Measurements from ENCODE around the gene MTTP. TPM values are rescaled to one million over a fixed set of nuclear protein-coding genes. Genes with fewer than 3 reads are reported as not detected.
A peak's percentile ranks its signal among the peaks of the same experiment; 100 is the strongest.

MTTP gene
- total RNA-seq, 6 experiments from 2014 or later = 91.6 to 134 (median 112) TPM

DNA sequence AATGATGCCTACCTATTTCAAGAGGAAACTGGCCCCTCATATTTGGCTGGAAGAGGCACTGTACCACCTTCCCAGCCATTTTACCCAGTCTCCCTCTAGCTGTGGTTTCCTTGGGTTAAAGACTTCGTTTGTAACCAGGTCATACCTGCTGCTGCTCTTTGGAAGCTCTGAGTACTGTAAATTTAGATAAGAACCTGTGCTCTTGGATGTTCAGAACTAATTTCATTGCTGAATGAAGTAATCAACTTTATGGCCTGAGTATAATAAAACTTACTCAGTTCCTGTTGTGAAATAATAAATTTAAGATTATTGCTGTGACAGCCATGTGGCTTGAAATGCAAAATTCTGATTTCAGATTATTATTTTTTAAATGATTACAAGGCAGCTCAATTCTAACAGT lies 12.2 kb downstream of the MTTP start:
- no peak overlapping the region for H3K4me3 ChIP-seq
- intact Hi-C loops (cut with DNase I) = no loop called here
- peaks cover 0 to 35% (median 13%) of the 10 kb centered on the region in 4 donors for H3K4me1 ChIP-seq
- H3K27ac ChIP-seq = peak overlapping the region in 1 of 3 donors; percentile 31
- no peak for DNase-seq
- H3K27me3 ChIP-seq = no peaks in the 10 kb centered on the region
- 13% methylated on average over 1 of the region's 1 CpG for WGBS (ENCODE audit: insufficient coverage, low coverage, low lambda C conversion rate, missing lambda C conversion rate)
- ATAC-seq = peak in 1 of 4 donors; percentile 29
- H3K9me3 ChIP-seq = no peaks in the 10 kb centered on the region
- peaks cover 0 to 53% (median 21%) of the 10 kb centered on the region in 4 donors for H3K36me3 ChIP-seq
- no peak for TF ChIP-seq CTCF (IDR thresholded peaks at IDR 0.05)
- no peak for TF ChIP-seq POLR2A (IDR thresholded peaks at IDR 0.05)

DNA sequence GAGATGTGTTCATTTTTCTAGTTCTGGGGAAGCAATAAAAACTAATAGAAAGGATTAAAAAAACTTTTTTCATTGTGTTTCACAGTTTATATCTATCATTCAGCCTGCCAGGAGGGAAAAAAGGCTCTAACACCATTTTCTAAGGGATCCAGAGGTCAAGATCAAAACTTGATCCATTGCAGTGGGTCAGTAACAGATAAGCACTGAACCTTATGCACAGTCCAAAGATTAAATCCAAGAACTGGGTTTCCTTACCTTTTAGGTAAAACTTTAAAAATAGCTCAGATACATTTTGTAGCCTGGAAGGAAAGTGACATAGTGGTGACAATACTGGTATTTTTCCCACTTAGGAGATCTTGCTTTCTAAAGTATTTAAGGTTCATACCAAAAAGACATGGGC lies 12.7 kb downstream of the MTTP start:
- Histone ChIP-seq H3K4me1 (peaks cover 0 to 35% (median 13%) of the 10 kb centered on the region in 4 donors), H3K36me3 (peaks cover 0 to 52% (median 19%) of the 10 kb centered on the region in 4 donors), H3K27me3 (no peaks in the 10 kb centered on the region), H3K4me3 (no peak overlapping the region), H3K9me3 (no peaks in the 10 kb centered on the region), H3K27ac (peak overlapping the region in 1 of 3 donors; percentile 31)
- ATAC-seq (peak; percentile 48 to 78 (median 61)), DNase-seq (no peak)
- intact Hi-C loops (cut with DNase I) = no loop called here
- TF ChIP-seq POLR2A (IDR thresholded peaks at IDR 0.05) = no peak
- no peak for TF ChIP-seq CTCF (IDR thresholded peaks at IDR 0.05)

DNA sequence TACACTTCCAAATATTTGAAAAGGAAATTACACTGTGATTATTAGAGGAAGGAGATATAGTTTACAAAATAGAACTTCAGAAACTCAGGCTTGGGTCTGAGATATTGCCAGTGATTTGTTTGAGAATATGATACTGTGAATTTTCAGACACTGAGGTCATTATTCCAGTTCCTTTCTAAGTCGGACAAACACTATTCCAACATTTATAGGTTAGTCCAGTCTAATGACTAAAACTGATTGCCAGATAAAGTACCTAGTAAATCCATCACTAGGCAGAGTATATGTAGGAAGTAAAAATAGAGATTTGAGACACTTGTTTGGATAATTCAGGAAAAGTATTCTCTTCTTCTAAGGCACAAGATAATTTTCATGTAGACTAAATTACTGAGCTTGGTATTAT lies 13.2 kb downstream of the MTTP start:
- ATAC-seq (peak in 3 of 4 donors; percentile 7 to 65 (median 40)), DNase-seq (no peak)
- intact Hi-C loops (cut with DNase I) = no loop called here
- no peaks in the 10 kb centered on the region for H3K9me3 ChIP-seq
- H3K4me1 ChIP-seq = peaks cover 0 to 35% (median 13%) of the 10 kb centered on the region in 4 donors
- no peak overlapping the region for H3K4me3 ChIP-seq
- peak overlapping the region in 1 of 3 donors; percentile 31 for H3K27ac ChIP-seq
- TF ChIP-seq CTCF (IDR thresholded peaks at IDR 0.05) (no peak), POLR2A (IDR thresholded peaks at IDR 0.05) (no peak)
- H3K27me3 ChIP-seq = no peaks in the 10 kb centered on the region
- peaks cover 0 to 51% (median 19%) of the 10 kb centered on the region in 4 donors for H3K36me3 ChIP-seq
- 23% methylated on average over 1 of the region's 1 CpG for WGBS (ENCODE audit: insufficient coverage, low coverage, low lambda C conversion rate, missing lambda C conversion rate)

GRCh38 chr4:99591757-99592156 lies 17.1 kb downstream of the MTTP start:
- H3K27me3 ChIP-seq = no peaks in the 10 kb centered on the region
- no peaks in the 10 kb centered on the region for H3K9me3 ChIP-seq
- 83% methylated on average over 3 of the region's 3 CpGs for WGBS (ENCODE audit: insufficient coverage, low coverage, low lambda C conversion rate, missing lambda C conversion rate)
- intact Hi-C loops (cut with DNase I) = no loop called here
- peaks cover 0 to 22% (median 4%) of the 10 kb centered on the region in 4 donors for H3K4me1 ChIP-seq
- no peak overlapping the region for H3K27ac ChIP-seq
- no peak for ATAC-seq
- DNase-seq = no peak
- H3K36me3 ChIP-seq = peaks cover 0 to 62% (median 14%) of the 10 kb centered on the region in 4 donors
- TF ChIP-seq POLR2A (IDR thresholded peaks at IDR 0.05) = no peak
- no peak for TF ChIP-seq CTCF (IDR thresholded peaks at IDR 0.05)
- H3K4me3 ChIP-seq = no peak overlapping the region
